ENCODE results near the gene SREBF2.
A peak's percentile ranks its signal among the peaks of the same experiment; 100 is the strongest.

Gene SREBF2

DNA sequence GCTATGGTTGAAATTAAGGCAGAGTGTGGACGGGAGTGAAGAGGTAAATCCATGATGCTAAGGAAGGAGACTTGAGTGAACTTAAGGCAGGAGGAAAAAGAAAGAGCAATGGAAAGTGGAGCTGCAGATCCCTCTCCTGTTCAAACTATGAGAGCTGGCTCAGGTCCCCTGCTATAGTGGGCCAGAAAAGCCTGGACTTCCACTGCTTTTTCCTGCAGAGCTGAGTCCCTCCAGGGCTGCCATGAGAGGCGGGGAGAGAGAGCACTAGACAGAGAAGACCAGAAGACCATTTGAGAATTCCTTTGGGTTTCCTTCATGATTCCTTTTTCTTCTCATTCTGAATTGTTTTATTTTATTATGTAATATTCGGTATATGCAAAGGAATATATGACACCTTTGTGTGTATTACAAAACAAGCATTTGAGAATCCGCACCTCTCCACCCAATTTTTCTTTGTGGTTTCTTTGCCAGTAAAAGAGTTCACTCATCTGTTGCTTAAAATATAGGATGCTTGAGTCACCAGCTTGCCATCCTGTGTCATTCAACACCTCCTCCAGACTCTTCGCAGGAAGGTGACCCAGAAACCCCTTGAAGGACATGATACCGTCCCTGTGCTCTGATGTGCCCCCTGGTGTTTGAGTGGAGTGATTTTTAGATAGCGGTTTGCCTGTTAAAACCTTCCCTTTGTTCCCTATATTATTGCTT, 24.4 kb downstream of the SREBF2 start:
- no peak overlapping the region for H3K4me3 ChIP-seq (ENCODE audit: low read length)
- H3K36me3 ChIP-seq (replicated peaks; ENCODE audit: low read depth, low read length) = peaks cover 29% of the 10 kb centered on the region
- H4K20me1 ChIP-seq (ENCODE audit: insufficient read depth, low read length) = peaks cover 99% of the 10 kb centered on the region
- H3K79me2 ChIP-seq (ENCODE audit: low read length) = peaks cover 100% of the 10 kb centered on the region
- no peak overlapping the region for H3K27ac ChIP-seq (ENCODE audit: low read length)
- no peaks in the 10 kb centered on the region for H3K27me3 ChIP-seq (ENCODE audit: low read depth, low read length)
- TF ChIP-seq, protein P1, sequence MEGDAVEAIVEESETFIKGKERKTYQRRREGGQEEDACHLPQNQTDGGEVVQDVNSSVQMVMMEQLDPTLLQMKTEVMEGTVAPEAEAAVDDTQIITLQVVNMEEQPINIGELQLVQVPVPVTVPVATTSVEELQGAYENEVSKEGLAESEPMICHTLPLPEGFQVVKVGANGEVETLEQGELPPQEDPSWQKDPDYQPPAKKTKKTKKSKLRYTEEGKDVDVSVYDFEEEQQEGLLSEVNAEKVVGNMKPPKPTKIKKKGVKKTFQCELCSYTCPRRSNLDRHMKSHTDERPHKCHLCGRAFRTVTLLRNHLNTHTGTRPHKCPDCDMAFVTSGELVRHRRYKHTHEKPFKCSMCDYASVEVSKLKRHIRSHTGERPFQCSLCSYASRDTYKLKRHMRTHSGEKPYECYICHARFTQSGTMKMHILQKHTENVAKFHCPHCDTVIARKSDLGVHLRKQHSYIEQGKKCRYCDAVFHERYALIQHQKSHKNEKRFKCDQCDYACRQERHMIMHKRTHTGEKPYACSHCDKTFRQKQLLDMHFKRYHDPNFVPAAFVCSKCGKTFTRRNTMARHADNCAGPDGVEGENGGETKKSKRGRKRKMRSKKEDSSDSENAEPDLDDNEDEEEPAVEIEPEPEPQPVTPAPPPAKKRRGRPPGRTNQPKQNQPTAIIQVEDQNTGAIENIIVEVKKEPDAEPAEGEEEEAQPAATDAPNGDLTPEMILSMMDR (IDR thresholded peaks at IDR 0.05; ENCODE audit: low read depth, low read length) = peak; percentile 60
- no peak for TF ChIP-seq EZH2phosphoT487 (IDR thresholded peaks at IDR 0.05; ENCODE audit: low read depth)
- H3K9ac ChIP-seq (ENCODE audit: low read length) = no peak overlapping the region
- H3K4me1 ChIP-seq (ENCODE audit: low read length) = peaks cover 19% of the 10 kb centered on the region
- H3K4me2 ChIP-seq (ENCODE audit: low read length) = no peak overlapping the region
- H2AFZ ChIP-seq (ENCODE audit: low read depth, low read length) = no peak overlapping the region
- H3K9me3 ChIP-seq (ENCODE audit: insufficient read depth, low read length) = no peaks in the 10 kb centered on the region

DNA sequence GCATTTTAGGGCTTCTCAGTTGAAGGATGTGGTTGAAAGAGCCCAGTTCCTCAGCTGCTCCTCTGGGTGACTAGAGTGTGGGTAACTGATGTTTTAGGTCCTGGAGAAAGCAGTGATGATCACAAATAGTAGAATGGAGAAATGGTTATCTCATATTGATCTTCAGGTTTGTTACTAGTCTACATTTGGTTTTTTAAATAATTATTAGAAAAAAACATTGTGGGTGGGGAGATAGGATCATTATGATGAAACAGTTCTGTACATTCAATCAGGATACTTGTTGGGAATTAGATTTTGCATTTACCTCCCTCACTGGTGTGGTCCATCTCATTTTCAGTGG, 24.9 kb downstream of the SREBF2 start:
- no peaks in the 10 kb centered on the region for H3K9me3 ChIP-seq (ENCODE audit: insufficient read depth, low read length)
- H4K20me1 ChIP-seq (ENCODE audit: insufficient read depth, low read length) = peaks cover 99% of the 10 kb centered on the region

DNA sequence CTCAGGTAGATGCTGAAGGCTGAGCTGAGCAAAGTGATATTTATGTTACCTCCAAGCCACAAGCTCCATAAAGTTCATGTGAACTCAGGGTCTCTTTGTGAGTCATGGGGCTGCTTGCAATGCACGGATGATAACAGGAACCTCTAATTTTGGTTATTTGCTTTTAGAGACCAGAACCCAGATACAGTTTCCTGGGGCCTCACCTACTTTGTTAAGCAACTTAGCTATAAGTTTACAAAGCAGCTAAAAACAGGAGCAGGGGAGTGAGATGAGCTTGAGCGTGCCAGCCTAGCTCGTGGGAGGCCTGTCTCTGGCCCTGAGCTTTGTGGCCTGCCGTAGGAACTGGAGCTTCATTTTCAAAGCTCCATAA, 29.2 kb downstream of the SREBF2 start:
- H3K36me3 ChIP-seq (replicated peaks; ENCODE audit: low read depth, low read length) = peaks cover 48% of the 10 kb centered on the region
- TF ChIP-seq, protein P1 (IDR thresholded peaks at IDR 0.05; ENCODE audit: low read depth, low read length) = no peak
- TF ChIP-seq EZH2phosphoT487 (IDR thresholded peaks at IDR 0.05; ENCODE audit: low read depth) = no peak
- no peaks in the 10 kb centered on the region for H3K9me3 ChIP-seq (ENCODE audit: insufficient read depth, low read length)
- peaks cover 94% of the 10 kb centered on the region for H4K20me1 ChIP-seq (ENCODE audit: insufficient read depth, low read length)
- H3K27me3 ChIP-seq (ENCODE audit: low read depth, low read length) = no peaks in the 10 kb centered on the region
- peak overlapping the region; percentile 76 for H3K27ac ChIP-seq (ENCODE audit: low read length)
- peaks cover 30% of the 10 kb centered on the region for H3K4me1 ChIP-seq (ENCODE audit: low read length)
- peak overlapping the region; percentile 54 for H3K4me2 ChIP-seq (ENCODE audit: low read length)
- no peak overlapping the region for H2AFZ ChIP-seq (ENCODE audit: low read depth, low read length)
- H3K9ac ChIP-seq (ENCODE audit: low read length) = peak overlapping the region; percentile 13
- peak overlapping the region; percentile 20 for H3K4me3 ChIP-seq (ENCODE audit: low read length)
- peaks cover 98% of the 10 kb centered on the region for H3K79me2 ChIP-seq (ENCODE audit: low read length)

More for the DNA sequence above, 24.9 kb downstream of the SREBF2 start:
- H3K79me2 ChIP-seq (ENCODE audit: low read length) = peaks cover 100% of the 10 kb centered on the region
- H3K4me1 ChIP-seq (ENCODE audit: low read length) = peaks cover 25% of the 10 kb centered on the region
- H3K9ac ChIP-seq (ENCODE audit: low read length) = no peak overlapping the region
- TF ChIP-seq, protein P1 (IDR thresholded peaks at IDR 0.05; ENCODE audit: low read depth, low read length) = no peak
- TF ChIP-seq EZH2phosphoT487 (IDR thresholded peaks at IDR 0.05; ENCODE audit: low read depth) = no peak
- H3K4me2 ChIP-seq (ENCODE audit: low read length) = no peak overlapping the region
- no peak overlapping the region for H3K4me3 ChIP-seq (ENCODE audit: low read length)
- H3K36me3 ChIP-seq (replicated peaks; ENCODE audit: low read depth, low read length) = peaks cover 28% of the 10 kb centered on the region
- no peak overlapping the region for H3K27ac ChIP-seq (ENCODE audit: low read length)
- no peaks in the 10 kb centered on the region for H3K27me3 ChIP-seq (ENCODE audit: low read depth, low read length)
- H2AFZ ChIP-seq (ENCODE audit: low read depth, low read length) = no peak overlapping the region

DNA sequence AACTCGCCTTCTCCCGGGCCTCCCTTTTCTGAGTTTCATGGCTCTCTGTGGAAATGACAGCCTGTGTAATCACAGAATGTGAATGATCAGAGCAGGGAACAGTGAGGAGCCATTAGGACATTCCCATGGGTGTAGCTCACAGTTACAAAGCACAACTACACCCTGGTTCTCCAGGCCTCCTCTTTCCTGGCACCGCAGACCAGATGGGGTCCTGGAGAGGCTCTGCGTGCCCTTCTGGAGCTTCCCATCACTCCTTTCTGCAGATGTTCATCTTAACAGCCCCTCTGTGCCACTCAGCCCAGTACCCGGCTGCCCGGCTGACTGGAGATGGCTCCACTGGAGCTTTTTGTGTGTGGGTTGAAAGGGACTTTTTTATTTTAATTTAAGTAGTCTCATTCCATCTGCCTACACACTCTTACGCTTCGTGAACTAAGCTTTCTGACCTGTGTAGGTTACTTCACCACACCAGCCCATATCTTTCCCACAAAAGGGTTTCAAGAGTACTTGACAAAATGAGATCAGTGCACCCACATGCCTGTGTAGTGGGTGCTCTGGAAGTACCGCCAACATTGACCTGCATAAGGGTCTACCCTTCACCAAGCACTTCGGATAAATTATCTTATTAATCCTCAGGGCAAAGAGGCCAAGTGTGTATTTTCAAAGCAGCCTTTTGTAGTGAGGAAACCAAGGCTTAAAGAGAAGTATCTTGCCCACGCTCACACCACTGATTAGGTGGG, 29.8 kb downstream of the SREBF2 start:
- H3K27ac ChIP-seq (ENCODE audit: low read length) = peak overlapping the region; percentile 76
- no peak overlapping the region for H2AFZ ChIP-seq (ENCODE audit: low read depth, low read length)
- peaks cover 92% of the 10 kb centered on the region for H4K20me1 ChIP-seq (ENCODE audit: insufficient read depth, low read length)
- TF ChIP-seq, protein P1 (IDR thresholded peaks at IDR 0.05; ENCODE audit: low read depth, low read length) = no peak
- no peak for TF ChIP-seq EZH2phosphoT487 (IDR thresholded peaks at IDR 0.05; ENCODE audit: low read depth)
- H3K4me1 ChIP-seq (ENCODE audit: low read length) = peaks cover 30% of the 10 kb centered on the region
- H3K27me3 ChIP-seq (ENCODE audit: low read depth, low read length) = no peaks in the 10 kb centered on the region
- peak overlapping the region; percentile 20 for H3K4me3 ChIP-seq (ENCODE audit: low read length)
- H3K9me3 ChIP-seq (ENCODE audit: insufficient read depth, low read length) = no peaks in the 10 kb centered on the region
- H3K4me2 ChIP-seq (ENCODE audit: low read length) = peak overlapping the region; percentile 54
- H3K36me3 ChIP-seq (replicated peaks; ENCODE audit: low read depth, low read length) = peaks cover 46% of the 10 kb centered on the region
- peaks cover 96% of the 10 kb centered on the region for H3K79me2 ChIP-seq (ENCODE audit: low read length)
- peak overlapping the region; percentile 13 for H3K9ac ChIP-seq (ENCODE audit: low read length)
